HepG2 (cell line): Measurements from ENCODE around the gene TAF7. TPM values are rescaled to one million over a fixed set of nuclear protein-coding genes. Genes with fewer than 3 reads are reported as not detected.

Source experiments
- CHD4 ChIP-seq: fragments of 200-600 bp; sonication (generic); IDR thresholded peaks from 2 replicates; pipeline ENCODE4 v1.7.0; 2017; ENCODE audit warnings: mild to moderate bottlenecking, low read length, borderline replicate concordance
- EEA1 ChIP-seq: sonication (generic); formaldehyde crosslinking; IDR thresholded peaks from 2 replicates; pipeline ENCODE4 v1.5.1; 2020; ENCODE audit warnings: mild to moderate bottlenecking, missing genetic modification reagents, borderline replicate concordance
- SAP130 ChIP-seq: IDR thresholded peaks from 2 replicates; pipeline ENCODE4 v1.6.1; 2016; ENCODE audit warnings: low read depth
- ZNF256 ChIP-seq: sonication (generic); formaldehyde crosslinking; conservative IDR thresholded peaks from 2 replicates; pipeline ENCODE4 v1.4.0; 2020; ENCODE audit warnings: missing genetic modification reagents
- ZNF326 ChIP-seq: sonication (generic); formaldehyde crosslinking; IDR thresholded peaks from 2 replicates; pipeline ENCODE4 v1.4.0; 2020; ENCODE audit warnings: missing genetic modification reagents, borderline replicate concordance
- ZNF460 ChIP-seq: sonication (generic); formaldehyde crosslinking; IDR thresholded peaks from 2 replicates; pipeline ENCODE4 v1.5.1; 2020; ENCODE audit warnings: missing genetic modification reagents, mild to moderate bottlenecking, borderline replicate concordance
- ZNF468 ChIP-seq: sonication (generic); formaldehyde crosslinking; IDR thresholded peaks from 2 replicates; pipeline ENCODE4 v1.8.0; 2022; ENCODE audit warnings: mild to moderate bottlenecking, moderate library complexity, missing genetic modification reagents
- polyA plus RNA-seq, 8 experiments: library from polyadenylated mRNA; depleted of rRNA in 3 of 8; stranded (reverse) in 7 of 8; unstranded in 1 of 8; fragments of >200 nt; fragmentation: Illumina TruSeq in 4 of 8; extraction: Trizol in 4 of 8; gene quantifications; 2 replicates each; pipeline versions ENCODE4 v1.2.1 to v1.2.3, GENCODE V29; 2011 to 2016; ENCODE audit warnings: low read depth in 4 of 8, missing spikeins in 1 of 8, mixed read lengths in 1 of 8; ENCODE audit not compliant: insufficient read depth in 1 of 8
- total RNA-seq, 5 experiments: library from RNA; depleted of rRNA; stranded (reverse); fragments of >200 nt; fragmentation: Illumina TruSeq; extraction: Trizol; gene quantifications; 2 replicates each; pipeline ENCODE4 v1.2.3, GENCODE V29; 2016; ENCODE audit warnings: low read depth in 1 of 5
- TF ChIP-seq, protein P1 (sequence below): sonication (generic); formaldehyde crosslinking; IDR thresholded peaks from 2 replicates; pipeline ENCODE4 v1.4.0; 2020; ENCODE audit warnings: missing genetic modification reagents, borderline replicate concordance
- TF ChIP-seq, protein P2 (sequence below): sonication (generic); formaldehyde crosslinking; IDR thresholded peaks from 2 replicates; pipeline ENCODE4 v1.5.0; 2020; ENCODE audit warnings: missing genetic modification reagents

TAF7 gene
- total and polyA plus RNA-seq, 2 of the 13 experiments (the other 11 are each of a cell fraction or from before 2014, with no cell fraction given): 41.6 to 61.5 TPM

DNA sequence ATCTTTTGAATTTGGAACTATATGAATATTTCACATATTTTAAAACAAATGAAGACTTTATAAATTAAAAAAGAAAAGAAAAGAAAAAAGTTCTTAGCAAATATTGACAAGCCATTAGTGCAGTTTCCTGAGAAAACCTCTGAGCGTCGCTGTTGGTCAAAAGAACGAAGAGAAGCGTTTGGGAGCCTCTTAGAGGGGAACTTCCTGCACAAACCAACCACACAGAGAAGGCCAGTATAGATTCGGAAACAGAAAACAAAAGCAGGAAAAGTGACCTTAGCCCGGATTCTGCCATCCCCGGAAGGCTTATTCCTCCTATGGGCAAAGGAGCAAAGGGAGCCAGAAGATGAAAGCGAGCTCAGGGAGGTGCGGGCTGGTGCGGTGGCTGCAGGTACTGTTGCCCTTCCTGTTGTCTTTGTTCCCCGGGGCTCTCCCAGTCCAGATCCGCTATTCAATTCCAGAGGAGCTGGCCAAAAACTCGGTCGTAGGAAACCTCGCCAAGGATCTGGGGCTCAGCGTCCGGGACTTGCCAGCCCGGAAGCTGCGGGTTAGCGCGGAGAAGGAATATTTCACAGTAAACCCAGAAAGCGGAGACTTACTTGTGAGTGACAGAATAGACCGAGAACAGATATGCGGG, 39.3 kb upstream of the TAF7 start, which contains the start of gene PCDHGB2 (continued):
- TF ChIP-seq EEA1 (CRISPR knock-in tag) (no peak), ZNF326 (CRISPR knock-in tag) (no peak), ZNF256 (CRISPR knock-in tag) (no peak), SAP130 (CRISPR knock-in tag) (no peak), CHD4 (no peak), ZNF460 (CRISPR knock-in tag) (no peak), ZNF468 (no peak)
- TF ChIP-seq, protein P1, sequence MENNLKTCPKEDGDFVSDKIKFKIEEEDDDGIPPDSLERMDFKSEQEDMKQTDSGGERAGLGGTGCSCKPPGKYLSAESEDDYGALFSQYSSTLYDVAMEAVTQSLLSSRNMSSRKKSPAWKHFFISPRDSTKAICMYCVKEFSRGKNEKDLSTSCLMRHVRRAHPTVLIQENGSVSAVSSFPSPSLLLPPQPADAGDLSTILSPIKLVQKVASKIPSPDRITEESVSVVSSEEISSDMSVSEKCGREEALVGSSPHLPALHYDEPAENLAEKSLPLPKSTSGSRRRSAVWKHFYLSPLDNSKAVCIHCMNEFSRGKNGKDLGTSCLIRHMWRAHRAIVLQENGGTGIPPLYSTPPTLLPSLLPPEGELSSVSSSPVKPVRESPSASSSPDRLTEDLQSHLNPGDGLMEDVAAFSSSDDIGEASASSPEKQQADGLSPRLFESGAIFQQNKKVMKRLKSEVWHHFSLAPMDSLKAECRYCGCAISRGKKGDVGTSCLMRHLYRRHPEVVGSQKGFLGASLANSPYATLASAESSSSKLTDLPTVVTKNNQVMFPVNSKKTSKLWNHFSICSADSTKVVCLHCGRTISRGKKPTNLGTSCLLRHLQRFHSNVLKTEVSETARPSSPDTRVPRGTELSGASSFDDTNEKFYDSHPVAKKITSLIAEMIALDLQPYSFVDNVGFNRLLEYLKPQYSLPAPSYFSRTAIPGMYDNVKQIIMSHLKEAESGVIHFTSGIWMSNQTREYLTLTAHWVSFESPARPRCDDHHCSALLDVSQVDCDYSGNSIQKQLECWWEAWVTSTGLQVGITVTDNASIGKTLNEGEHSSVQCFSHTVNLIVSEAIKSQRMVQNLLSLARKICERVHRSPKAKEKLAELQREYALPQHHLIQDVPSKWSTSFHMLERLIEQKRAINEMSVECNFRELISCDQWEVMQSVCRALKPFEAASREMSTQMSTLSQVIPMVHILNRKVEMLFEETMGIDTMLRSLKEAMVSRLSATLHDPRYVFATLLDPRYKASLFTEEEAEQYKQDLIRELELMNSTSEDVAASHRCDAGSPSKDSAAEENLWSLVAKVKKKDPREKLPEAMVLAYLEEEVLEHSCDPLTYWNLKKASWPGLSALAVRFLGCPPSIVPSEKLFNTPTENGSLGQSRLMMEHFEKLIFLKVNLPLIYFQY (CRISPR knock-in tag): no peak
- TF ChIP-seq, protein P2, sequence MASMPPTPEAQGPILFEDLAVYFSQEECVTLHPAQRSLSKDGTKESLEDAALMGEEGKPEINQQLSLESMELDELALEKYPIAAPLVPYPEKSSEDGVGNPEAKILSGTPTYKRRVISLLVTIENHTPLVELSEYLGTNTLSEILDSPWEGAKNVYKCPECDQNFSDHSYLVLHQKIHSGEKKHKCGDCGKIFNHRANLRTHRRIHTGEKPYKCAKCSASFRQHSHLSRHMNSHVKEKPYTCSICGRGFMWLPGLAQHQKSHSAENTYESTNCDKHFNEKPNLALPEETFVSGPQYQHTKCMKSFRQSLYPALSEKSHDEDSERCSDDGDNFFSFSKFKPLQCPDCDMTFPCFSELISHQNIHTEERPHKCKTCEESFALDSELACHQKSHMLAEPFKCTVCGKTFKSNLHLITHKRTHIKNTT (CRISPR knock-in tag): no peak
- TF ChIP-seq, all 625 proteins: peak for 6
